Progenitor cell of endocrine pancreas (in vitro differentiated cells): ENCODE measurements around the gene FARSB. TPM values are rescaled to one million over a fixed set of nuclear protein-coding genes. Genes with fewer than 3 reads are reported as not detected.

ENCODE experiments used
- DNase-seq: peaks from one replicate; pipeline ENCODE4 v3.0.0; 2021; ENCODE audit warnings: low spot score; ENCODE audit not compliant: unreplicated experiment
- H3K27ac Mint-ChIP-seq: 2 replicates; pipeline ENCODE4 v1.8.0; 2021; ENCODE audit warnings: mild to moderate bottlenecking, moderate library complexity, mixed read lengths
- H3K27me3 Mint-ChIP-seq: 2 replicates; pipeline ENCODE4 v1.8.0; 2021; ENCODE audit warnings: mixed read lengths
- H3K36me3 Mint-ChIP-seq: 2 replicates; pipeline ENCODE4 v1.8.0; 2022; ENCODE audit warnings: mixed read lengths; ENCODE audit not compliant: insufficient read depth
- H3K4me1 Mint-ChIP-seq: 2 replicates; pipeline ENCODE4 v1.8.0; 2021; ENCODE audit warnings: low read depth, mixed read lengths
- H3K4me3 Mint-ChIP-seq: 2 replicates; pipeline ENCODE4 v1.8.0; 2021; ENCODE audit warnings: low read depth, mild to moderate bottlenecking, moderate library complexity, mixed read lengths
- H3K9me3 Mint-ChIP-seq: 2 replicates; pipeline ENCODE4 v1.8.0; 2021; ENCODE audit warnings: low read depth, mixed read lengths
- total RNA-seq: library from RNA; stranded (reverse); gene quantifications from 2 replicates; pipeline ENCODE4 v1.2.1, GENCODE V29; 2021
- TF ChIP-seq, protein P1 (sequence below): fragments of 200-600 bp; sonication (generic); IDR thresholded peaks from one replicate; pipeline ENCODE4 v1.5.0; 2021; ENCODE audit warnings: antibody characterized with exemption, mild to moderate bottlenecking; ENCODE audit not compliant: unreplicated experiment

FARSB gene
- total RNA-seq, 1 donor from 2014 or later, result 18.5 TPM

GRCh38 chr2:222686086-222686750, 30.3 kb upstream of the FARSB start:
- TF ChIP-seq, protein P1, sequence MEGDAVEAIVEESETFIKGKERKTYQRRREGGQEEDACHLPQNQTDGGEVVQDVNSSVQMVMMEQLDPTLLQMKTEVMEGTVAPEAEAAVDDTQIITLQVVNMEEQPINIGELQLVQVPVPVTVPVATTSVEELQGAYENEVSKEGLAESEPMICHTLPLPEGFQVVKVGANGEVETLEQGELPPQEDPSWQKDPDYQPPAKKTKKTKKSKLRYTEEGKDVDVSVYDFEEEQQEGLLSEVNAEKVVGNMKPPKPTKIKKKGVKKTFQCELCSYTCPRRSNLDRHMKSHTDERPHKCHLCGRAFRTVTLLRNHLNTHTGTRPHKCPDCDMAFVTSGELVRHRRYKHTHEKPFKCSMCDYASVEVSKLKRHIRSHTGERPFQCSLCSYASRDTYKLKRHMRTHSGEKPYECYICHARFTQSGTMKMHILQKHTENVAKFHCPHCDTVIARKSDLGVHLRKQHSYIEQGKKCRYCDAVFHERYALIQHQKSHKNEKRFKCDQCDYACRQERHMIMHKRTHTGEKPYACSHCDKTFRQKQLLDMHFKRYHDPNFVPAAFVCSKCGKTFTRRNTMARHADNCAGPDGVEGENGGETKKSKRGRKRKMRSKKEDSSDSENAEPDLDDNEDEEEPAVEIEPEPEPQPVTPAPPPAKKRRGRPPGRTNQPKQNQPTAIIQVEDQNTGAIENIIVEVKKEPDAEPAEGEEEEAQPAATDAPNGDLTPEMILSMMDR, result no peak
- no peaks in the 10 kb centered on the region for H3K9me3 Mint-ChIP-seq
- H3K36me3 Mint-ChIP-seq, result no peaks in the 10 kb centered on the region
- H3K4me3 Mint-ChIP-seq, result no peak overlapping the region
- H3K27ac Mint-ChIP-seq, result no peak overlapping the region
- no peak for DNase-seq
- H3K27me3 Mint-ChIP-seq, result no peaks in the 10 kb centered on the region
- no peaks in the 10 kb centered on the region for H3K4me1 Mint-ChIP-seq

DNA sequence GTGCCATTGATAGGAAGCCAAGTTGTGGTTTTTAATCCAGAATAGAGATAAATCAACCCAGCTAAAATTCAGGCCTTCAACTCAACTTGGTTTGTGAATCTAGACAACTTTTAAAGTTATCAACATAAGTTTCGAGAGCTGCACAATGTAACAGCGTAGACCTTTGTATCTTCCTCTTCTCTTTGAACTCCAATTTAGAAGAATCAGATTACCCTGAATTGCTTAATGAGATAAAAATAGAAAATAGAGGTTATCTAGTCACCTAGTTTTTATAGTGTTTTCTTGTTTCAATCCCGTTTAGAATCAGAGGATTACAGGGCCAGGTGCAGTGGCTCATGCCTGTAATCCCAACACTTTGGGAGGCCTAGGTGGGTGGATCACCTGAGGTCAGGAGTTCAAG, 27.9 kb upstream of the FARSB start:
- Mint-ChIP-seq H3K4me3 (no peak overlapping the region), H3K4me1 (no peaks in the 10 kb centered on the region), H3K9me3 (no peaks in the 10 kb centered on the region), H3K36me3 (no peaks in the 10 kb centered on the region), H3K27me3 (no peaks in the 10 kb centered on the region), H3K27ac (no peak overlapping the region)
- DNase-seq, result no peak
- TF ChIP-seq, protein P1, result no peak

- H3K27ac Mint-ChIP-seq, result no peak overlapping the region
- TF ChIP-seq, protein P1, result peak; percentile 22
- no peaks in the 10 kb centered on the region for H3K4me1 Mint-ChIP-seq
- H3K27me3 Mint-ChIP-seq, result peaks cover 20% of the 10 kb centered on the region
- H3K36me3 Mint-ChIP-seq, result no peaks in the 10 kb centered on the region
- no peak for DNase-seq
- no peaks in the 10 kb centered on the region for H3K9me3 Mint-ChIP-seq
- no peak overlapping the region for H3K4me3 Mint-ChIP-seq
Measured at GRCh38 chr2:222677981-222678380, 22.1 kb upstream of the FARSB start.

DNA sequence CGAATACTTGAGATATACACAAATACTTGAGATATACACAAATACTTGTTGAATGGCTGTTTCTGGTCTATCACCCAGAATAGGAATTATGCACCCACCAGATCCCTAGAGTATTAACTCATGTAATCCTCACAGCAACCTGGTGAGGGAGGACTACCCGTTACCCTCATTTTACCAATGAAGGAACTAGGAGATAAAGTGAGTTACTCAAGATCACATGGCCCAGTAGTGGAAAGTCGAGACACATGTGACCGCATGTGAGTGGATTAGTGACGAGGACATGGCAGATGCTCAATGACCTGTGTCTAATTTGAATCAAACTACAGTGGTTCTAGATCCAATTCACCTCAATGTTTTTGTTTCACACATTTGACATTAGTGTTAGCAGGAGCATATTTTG, 18.0 kb upstream of the FARSB start:
- Mint-ChIP-seq H3K36me3 (no peaks in the 10 kb centered on the region), H3K27ac (no peak overlapping the region), H3K9me3 (no peaks in the 10 kb centered on the region), H3K4me3 (no peak overlapping the region), H3K4me1 (peaks cover 19% of the 10 kb centered on the region), H3K27me3 (peaks cover 48% of the 10 kb centered on the region)
- no peak for DNase-seq
- TF ChIP-seq, protein P1, result no peak

DNA sequence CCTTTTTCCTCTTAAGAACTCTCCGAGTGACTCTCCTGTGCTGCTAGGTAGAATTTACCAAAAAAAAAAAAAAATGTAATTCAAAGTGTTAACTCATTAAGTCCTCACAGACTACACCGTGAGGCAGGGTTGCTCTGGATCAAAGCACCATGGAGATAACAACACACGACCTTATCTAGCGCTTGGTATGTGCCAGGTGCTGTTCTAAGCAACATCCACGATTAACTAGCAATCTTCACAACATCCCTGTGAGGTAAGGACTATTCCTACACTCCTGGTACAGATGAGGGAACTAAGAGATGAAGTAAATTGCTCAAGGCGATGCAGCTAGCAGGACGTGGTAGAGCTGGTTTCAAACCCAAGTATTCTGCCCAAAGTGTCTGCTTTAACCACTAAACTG, 17.4 kb upstream of the FARSB start:
- no peaks in the 10 kb centered on the region for H3K36me3 Mint-ChIP-seq
- TF ChIP-seq, protein P1, result no peak
- peaks cover 47% of the 10 kb centered on the region for H3K27me3 Mint-ChIP-seq
- no peaks in the 10 kb centered on the region for H3K9me3 Mint-ChIP-seq
- no peak for DNase-seq
- H3K27ac Mint-ChIP-seq, result no peak overlapping the region
- H3K4me3 Mint-ChIP-seq, result no peak overlapping the region
- H3K4me1 Mint-ChIP-seq, result peaks cover 19% of the 10 kb centered on the region
